HL-60/S4 treated with phorbol 12-myristate 13-acetate at 8.2 ng/mL for 4 days and 3 days (cell line): ENCODE measurements around the gene ATP2B3.

ENCODE experiments used
- in situ Hi-C: fragments of 300-500 bp; cut with MboI; formaldehyde crosslinking; loops from 2 replicates; pipeline ENCODE4 v1.15.0; 2022; ENCODE audit warnings: low sequenced_read_pairs

ATP2B3 gene

DNA sequence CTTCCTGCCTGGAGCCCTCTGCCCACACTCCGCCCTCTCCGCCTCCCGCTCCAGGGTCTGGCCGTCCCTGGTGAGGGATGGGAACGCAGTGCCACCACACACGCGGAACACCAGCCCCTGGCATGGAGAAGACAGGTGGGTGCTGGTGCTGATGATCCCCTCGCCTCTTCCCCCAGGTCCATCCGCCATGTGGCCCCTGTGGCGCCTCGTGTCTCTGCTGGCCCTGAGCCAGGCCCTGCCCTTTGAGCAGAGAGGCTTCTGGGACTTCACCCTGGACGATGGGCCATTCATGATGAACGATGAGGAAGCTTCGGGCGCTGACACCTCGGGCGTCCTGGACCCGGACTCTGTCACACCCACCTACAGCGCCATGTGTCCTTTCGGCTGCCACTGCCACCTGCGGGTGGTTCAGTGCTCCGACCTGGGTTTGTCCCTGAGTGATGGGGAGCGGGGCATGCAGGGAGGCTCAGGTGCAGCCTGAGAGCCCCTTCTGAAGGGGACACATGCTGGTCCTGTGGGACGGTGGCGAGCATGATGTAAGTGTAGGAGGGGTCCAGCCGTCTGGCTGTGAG, 12.9 kb upstream of the ATP2B3 start:
- in situ Hi-C loops = no loop called here

DNA sequence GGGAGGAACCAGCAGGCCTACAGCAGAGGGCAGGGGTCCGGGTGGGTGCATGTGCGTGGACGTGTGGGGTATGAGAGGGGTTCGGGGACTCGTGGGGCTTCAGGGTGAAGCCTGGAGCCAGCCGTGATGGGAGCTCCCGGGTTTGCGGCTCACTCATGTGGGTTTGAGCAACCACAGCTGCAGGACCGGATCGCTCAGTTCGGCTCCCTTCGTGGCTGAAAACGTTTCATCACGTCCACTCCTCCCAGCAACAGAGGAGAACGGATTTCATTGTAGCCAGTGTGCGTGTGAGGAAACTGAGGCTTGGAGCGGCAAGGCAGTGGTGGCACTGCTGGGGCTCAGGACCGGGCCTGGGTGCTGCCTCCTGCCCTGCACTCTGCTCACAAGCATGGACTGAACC, 12.1 kb upstream of the ATP2B3 start:
- in situ Hi-C loops = no loop called here

DNA sequence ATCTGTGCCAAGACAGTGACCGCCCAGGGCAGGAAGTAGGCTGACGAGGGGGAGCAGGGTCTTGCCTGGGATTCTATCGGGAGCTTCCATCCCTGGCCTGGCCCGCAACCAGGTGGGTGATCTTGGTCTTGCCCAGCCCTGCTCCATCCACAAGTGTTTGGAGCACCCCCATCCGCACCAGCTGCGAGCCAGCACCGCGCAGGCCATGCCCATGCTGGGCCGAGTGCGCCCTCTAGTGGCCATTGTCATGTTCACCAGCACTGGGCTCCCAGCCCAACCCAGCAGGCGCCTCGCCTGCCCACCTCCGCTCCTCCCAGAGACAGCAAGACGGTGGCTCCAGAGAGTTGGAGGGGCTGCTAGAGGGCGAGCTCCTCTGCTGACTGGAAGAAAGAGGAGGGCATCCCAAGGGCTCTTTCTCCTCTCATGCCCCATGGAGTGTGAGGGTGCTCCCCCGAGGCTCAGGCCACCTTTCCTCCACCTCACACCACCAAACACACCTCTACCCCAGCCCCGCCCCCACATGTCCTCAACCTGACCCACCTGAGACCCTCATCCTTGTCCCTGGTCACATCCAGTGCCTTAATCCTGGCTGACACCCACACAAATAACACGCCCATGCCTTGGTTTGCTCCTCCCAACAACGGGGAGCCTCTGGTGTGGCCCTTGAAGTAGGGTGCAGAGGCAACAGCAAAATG, 9.8 kb upstream of the ATP2B3 start:
- in situ Hi-C loops = no loop called here

DNA sequence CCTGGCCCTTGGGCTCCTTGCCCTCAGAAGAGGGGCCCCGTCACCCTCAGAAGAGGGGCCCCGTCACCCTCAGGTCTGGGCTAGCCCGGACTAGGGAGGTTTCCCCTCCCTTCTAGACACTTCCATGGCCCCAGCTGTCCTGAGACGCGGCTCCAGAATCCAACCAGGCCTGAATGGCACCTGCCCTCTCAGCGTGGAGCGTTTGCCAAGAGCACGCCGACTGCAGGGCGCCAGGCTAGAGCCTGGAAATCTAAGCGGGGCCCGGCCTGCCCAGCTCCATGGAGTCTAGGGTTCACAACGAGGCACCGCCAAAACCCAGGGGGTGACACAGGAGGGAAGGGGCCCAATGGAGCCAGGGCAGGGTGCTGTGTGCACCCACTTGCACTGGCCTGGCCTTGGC, 7.8 kb upstream of the ATP2B3 start:
- in situ Hi-C loops = no loop called here

DNA sequence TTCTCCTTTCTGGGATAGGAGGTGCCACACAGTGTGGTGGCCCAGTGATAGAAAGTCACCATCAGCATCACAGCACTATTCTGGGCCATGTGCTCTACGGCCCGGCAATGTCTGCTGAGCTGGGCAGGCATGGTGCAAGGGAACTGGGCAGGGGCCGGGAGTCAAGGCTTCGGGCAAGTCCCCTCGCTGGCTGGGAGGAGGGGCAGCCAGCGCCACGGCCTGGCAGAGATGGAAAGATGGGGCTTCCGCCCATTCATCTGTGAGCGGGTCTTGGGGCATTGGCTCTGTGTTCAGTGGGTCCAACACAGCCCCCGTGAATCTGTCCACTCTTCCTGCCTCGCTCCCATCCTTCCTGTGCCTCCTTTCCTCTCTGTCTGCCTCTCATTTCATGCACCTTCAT, 7.1 kb upstream of the ATP2B3 start:
- in situ Hi-C loops = no loop called here

DNA sequence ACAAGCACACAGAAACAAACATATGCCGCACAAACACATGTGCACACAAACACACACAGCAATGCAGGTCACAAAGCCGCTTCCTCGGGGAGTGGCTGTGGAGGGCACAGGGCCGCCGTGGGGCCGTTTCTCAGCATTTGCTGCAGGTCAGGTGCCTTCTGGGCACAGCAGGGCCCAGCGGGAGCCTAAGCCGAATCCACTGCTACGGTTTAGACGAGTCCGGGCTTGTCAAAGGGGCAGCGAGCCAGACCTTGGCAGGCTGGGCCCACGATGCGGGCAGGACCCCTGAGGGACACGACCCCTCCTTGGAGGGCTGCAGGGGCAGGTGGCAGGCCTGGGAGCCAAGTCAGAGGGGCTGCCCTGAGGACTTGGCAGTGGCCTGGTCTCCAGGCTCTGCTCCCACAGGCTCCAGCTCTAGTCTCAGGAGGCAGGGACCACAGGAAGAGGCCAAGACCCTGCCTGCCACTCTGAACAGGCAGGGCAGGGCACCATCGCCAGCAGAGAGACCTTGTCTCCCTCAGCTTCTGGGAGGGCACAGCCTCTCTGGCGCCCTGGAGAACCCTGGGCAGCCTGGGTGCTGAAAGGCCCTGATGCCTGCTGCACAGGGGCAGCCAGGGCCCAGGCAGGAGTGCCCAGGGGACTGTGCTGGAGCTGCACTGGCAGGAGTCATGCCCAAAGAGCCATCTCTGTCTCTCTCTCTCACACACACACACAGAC, 5.5 kb upstream of the ATP2B3 start:
- in situ Hi-C loops = no loop called here

DNA sequence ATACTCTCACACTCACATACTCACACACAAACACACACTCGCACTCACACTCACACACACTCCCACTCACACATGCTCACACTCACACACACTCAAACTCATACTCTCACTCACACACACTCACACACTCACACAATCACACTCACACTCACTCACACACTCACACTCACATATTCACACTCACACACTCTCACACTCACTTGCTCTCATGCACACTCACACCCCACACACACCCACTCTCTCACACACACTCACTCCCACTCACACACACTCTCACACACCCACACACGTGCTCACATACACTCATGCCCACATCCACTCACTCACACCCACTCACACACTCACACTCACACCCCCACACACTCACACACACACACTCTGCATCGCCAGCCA, 4.9 kb upstream of the ATP2B3 start:
- in situ Hi-C loops = no loop called here

DNA sequence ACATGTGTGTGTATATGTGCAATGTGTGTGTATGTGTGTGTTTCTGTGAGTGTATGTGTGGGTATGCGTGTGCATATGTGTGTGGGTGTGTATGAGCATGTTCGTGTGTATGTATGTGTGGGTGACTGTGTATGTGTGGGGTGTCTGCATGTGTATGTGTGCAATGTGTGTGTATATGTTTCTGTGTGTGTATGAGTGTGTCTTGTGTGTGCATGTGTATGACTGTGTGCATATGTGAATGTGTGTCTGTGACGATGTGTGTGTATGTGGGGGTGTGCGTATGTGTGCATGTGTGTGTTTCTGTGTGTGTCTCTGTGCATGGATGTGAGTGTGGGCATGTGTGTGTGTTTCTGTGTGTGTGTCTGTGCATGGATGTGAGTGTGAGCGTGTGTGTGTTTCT, 4.2 kb upstream of the ATP2B3 start:
- in situ Hi-C loops = no loop called here

DNA sequence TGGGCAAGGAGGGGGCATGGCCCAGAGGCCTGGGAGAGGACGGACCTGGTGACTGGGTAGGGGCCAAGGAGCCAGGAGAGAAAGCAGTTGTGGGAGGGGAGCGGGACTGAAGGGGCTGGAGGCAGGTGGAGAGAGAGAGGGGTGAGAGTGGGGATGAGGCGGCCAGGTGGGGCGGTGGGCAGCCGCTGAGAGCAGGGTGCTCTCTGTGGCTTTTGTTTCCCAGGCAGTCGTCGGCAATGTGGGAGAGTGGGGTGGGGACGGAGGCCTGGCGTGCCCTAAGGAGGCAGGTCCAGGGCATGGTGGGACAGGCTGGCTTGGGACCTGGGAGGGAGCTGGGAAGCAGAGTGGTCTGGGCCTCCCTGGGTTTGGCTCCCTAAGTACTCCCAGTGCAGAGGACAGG, 3.2 kb upstream of the ATP2B3 start:
- in situ Hi-C loops = no loop called here

DNA sequence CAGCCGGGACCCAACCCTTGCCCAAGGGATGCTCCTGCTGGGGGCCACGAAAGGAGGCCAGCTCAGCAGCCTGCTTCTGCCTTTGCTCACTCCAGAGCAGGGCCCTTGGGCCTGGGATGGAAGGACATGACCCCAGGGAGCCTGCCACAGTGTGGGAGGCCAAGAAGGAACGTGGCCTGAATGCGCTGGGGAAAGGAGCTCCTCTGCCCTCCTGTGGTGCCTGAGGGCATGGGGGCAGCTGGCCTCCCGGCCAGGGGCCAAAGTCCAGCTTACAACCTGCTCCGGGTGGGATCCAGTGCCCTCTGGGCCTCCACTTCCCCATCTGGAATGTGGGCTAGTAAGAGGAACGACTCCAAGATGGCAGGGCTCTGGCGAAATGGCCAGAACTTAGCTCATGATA, 2.0 kb upstream of the ATP2B3 start:
- in situ Hi-C loops = no loop called here

DNA sequence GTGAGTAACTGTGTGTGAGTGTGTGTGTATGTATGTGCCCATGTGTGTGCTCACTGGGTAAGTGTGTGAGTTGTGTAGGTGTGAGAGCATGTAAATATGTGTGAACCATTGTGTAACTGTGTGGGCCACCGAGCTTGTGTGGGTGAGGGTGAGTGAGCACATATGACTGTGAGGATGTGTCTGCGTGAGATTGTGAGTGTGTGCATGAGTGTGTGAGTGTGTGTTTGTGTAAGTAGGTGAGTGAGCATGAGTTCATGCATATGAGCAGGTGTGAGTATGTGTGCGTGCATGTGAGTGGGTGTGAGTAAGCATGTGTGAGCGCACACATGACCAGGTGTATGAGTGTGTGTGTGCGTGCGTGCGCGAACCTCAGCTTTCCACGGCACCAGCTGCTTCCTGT, 1.4 kb upstream of the ATP2B3 start:
- in situ Hi-C loops = no loop called here

DNA sequence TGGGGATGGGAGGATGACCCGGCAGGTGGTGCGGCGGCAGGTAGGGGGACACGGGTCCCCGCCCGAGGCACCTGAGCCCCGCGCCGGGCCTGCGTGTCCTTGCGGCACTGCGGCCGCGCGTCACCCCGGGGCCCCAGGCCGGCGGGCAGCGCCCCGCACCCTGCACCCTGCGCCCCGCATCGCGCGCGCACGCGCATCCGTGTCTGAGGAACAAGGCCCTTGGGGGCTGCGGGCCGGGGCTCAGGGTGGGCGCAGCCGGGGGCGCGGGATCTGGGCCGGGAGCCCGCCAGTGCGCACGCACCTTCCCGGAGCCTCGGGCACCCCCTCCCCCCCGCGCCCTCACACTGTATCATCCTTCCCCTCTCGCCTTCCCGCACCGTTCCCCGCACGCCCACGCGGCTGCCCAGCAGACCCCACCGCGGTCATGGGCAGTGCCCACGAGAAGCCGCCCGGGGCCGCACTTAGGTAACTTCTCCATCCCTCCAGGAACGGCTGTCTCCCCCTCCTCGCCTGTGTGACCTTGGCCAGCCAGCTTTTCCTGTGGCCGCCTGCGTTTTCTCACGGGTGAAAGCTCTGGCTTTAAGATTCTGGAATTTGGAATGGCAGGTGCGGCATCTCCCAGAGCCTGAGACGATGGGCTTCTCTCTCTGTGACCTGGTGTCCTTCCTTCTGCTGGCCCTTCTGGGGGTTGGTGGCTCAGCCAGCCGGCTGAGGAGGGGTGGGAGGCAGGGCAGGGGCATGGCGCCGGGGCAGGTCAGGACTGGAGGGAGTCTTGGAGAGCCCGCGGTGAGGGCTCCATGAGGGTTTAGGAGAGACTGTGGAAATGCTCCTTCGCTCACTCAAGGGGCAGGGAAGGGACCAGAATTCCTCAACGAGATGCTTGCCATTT, 748 bp downstream of the ATP2B3 start:
- in situ Hi-C loops = no loop called here

DNA sequence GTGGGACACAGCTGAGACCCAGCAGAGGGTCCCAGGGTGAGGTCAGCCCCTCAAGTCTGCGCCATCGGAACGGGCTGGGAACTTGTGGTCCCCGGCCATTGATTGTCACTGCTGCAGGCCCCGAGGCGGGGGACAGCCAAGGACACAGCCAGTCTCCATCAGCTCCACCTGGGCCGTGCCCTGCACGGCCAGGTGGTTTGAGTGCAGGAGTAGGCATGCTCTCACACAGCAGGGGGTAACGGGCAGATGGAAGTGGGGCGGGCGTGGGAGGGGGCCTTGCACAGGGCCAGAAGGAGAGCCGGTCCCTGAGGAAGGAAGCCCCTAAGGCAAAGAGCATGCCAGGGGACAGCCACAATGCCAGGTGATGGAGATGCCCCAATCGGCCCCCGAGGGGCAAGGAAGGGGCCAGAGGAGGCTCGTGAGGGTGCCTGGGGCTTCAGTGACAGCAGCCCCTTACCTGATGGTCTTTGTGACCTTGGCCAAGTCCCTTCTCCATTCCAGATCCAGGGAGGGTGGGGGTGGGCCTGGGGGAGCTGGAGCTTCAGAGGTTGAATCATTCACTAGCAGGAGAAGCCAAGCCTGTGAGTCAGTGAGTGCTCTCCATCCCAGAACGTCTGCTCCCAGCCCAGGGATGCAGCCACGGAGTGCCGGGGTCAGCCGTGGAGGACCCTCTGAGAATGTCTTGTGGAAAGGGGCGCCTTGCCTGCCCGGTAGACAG, 2.3 kb downstream of the ATP2B3 start:
- in situ Hi-C loops = no loop called here

DNA sequence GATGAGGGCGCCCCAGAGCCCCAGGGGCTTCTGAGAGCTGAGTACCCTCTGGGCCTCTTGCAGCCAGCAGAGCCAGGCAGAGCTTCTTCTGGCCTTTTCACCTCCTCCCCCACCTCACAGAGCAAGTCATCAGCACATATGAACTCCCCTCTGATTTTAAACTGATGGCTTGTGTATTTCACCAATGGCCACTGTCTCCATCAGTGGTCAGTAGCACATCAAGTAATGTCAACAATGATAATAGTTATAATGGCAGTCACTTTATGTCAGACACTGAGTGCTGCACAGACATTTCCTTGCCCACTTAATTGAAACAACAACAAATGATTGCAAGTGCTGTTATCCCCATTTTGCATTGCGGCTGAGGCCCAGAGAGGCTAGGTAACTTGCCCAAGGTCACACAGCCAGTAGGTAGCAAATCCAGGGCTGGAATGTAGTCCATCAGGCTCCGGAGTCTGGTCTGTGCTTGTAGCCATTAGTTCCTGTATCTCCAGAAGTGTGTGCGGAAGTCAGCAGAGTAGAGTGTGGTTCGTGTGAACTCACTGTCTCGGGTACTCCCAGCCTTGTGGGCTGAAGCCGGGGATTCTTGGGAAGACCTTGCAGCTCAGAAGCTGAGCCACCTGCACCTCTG, 3.0 kb downstream of the ATP2B3 start:
- in situ Hi-C loops = no loop called here

DNA sequence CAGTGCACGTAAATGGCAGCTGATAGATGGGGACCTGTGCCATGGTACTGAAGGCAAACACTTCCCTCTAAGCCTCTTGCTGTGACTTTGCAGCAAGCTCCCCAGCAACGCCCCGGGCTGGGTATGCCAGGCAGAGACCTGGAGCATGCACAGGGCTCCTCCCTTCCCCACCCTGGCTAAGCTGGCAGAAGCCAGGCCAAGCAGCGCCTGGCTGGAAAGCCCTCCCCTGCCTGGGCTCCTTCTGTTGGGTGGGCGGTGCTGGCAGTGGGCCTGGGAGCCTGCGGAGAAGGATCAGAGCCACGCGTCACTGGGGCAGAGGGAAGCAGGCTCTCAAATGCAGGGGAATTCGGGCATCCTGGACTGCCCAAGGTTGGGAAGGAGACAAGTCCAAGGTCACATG, 3.6 kb downstream of the ATP2B3 start:
- in situ Hi-C loops = no loop called here

DNA sequence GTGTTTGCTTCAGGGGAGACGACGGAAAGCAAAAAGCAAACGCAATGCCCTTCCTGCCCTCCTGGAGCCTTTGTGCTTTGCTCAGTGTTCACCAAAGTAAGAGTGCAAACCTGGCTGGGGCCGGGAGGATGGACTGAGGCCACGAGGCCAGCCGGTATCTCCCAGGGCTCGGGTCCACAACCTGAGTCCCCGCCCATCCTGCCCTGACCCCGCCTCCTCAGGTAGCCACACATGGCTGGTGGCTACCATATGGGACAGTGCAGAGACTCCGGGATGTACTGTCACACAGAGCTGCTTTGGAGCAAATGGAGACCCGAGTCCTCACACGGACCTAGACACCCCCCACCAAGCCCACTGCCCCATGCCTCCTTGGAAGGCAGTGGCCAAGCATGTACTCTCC, 4.8 kb downstream of the ATP2B3 start:
- in situ Hi-C loops = no loop called here

DNA sequence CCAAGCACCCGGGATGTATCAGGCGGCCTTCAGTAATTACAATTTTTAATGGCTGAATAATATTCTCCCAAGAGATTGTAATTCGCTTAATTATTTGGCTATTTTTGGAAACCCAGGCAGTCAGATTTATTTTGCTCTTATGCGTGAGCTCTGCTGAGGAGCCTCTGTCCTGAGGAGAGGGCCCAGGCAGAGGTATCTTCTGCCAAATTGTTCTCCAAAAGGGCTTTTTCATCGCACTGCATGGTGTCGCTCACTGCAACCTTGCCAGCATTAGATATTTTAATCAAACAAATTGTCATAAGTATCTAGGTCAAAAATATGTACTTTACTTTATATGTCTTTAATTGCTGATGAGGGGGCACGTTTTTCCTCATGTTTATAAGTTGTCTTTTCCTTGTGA, 5.8 kb downstream of the ATP2B3 start:
- in situ Hi-C loops = no loop called here

DNA sequence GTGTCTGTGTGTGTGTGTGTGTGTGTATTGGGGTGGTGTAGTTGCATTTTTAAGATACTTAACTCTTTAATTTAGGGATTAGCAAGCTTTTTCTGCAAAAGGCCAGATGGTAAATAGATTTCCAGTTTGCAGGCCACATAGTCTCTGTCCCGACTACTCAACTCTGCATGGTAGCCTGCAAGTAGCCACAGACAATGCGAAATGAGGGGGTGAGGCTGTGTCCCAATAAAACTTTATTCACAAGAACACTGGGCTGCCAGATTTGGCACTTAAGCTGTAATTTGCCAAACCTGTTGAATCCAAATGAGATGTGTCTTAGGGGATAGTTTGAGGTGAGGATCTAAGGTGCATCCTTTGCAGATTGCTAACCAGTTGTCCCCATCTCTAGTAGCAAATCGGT, 6.8 kb downstream of the ATP2B3 start:
- in situ Hi-C loops = no loop called here

DNA sequence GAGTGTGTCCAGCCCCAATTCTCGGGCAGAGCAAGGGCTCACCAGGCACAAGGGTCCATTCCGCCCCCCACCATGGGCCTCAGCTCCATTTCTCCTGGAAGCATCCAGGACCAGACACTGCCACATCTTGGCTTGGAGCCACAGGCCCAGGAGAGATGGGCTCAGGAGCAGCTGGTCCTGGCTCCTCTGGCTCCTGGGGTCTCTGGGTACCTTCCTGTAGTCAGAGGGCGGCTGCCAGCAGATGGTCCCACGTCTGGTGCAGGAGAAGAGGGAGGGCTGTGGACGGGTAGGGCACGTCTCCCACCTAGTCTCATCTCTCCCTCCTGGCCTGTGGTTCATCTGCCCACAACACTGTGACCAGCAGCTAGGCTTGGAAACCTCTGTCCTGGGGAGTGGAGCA, 8.0 kb downstream of the ATP2B3 start:
- in situ Hi-C loops = no loop called here

DNA sequence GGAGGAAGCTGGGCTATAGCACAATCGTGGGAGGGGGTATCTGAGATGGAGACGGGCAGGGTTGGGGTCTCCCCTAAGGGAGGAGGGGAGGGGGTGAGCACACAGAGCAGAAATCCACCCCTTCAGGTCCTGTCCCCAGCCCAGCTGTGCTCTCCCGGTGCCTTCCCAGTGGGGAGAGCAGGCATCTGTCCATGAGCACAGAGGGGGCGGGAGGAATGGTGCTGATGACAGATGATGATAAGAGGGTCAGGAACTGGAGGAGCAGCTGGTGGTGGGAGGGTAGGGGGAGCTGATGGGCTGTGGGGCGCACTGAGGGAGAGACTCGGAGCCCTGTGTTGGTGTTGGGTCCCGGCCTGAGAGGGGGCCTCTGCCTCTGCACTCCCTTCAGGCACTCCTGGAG, 8.6 kb downstream of the ATP2B3 start:
- in situ Hi-C loops = no loop called here
